Ishikawa (cell line): ENCODE data around the gene DSCAML1.

ENCODE experiments used
- CEBPB ChIP-seq: IDR thresholded peaks from 2 replicates; pipeline ENCODE4 v1.6.1; 2012
- CREB1 ChIP-seq: IDR thresholded peaks from 2 replicates; pipeline ENCODE4 v1.6.1; 2012; ENCODE audit warnings: low read depth
- EGR1 ChIP-seq: IDR thresholded peaks from 2 replicates; pipeline ENCODE4 v1.6.1; 2012
- EP300 ChIP-seq: IDR thresholded peaks from 2 replicates; pipeline ENCODE4 v1.6.1; 2012; ENCODE audit warnings: borderline replicate concordance
- FOXM1 ChIP-seq: IDR thresholded peaks from 2 replicates; pipeline ENCODE4 v1.6.1; 2012; ENCODE audit warnings: low read depth, borderline replicate concordance
- NFIC ChIP-seq: IDR thresholded peaks from 2 replicates; pipeline ENCODE4 v1.6.1; 2012
- RAD21 ChIP-seq: IDR thresholded peaks from 2 replicates; pipeline ENCODE4 v1.6.1; 2012; ENCODE audit warnings: low read depth
- REST ChIP-seq: IDR thresholded peaks from 2 replicates; pipeline ENCODE4 v1.6.1; 2012; ENCODE audit warnings: low read depth, mild to moderate bottlenecking
- TAF1 ChIP-seq: IDR thresholded peaks from 2 replicates; pipeline ENCODE4 v1.6.1; 2012; ENCODE audit warnings: low read depth, mild to moderate bottlenecking
- TCF12 ChIP-seq: IDR thresholded peaks from 2 replicates; pipeline ENCODE4 v1.6.1; 2012; ENCODE audit warnings: low read depth
- TEAD4 ChIP-seq: IDR thresholded peaks from 2 replicates; pipeline ENCODE4 v1.6.1; 2012
- YY1 ChIP-seq: IDR thresholded peaks from 2 replicates; pipeline ENCODE4 v1.6.1; 2012; ENCODE audit warnings: low read depth
- ZBTB7A ChIP-seq: IDR thresholded peaks from 2 replicates; pipeline ENCODE4 v1.6.1; 2012; ENCODE audit warnings: low read depth
- TF ChIP-seq, protein P1 (sequence below): IDR thresholded peaks from 2 replicates; pipeline ENCODE4 v1.6.1; 2012
- TF ChIP-seq, protein P2 (sequence below): IDR thresholded peaks from 2 replicates; pipeline ENCODE4 v1.6.1; 2012

Gene DSCAML1

DNA sequence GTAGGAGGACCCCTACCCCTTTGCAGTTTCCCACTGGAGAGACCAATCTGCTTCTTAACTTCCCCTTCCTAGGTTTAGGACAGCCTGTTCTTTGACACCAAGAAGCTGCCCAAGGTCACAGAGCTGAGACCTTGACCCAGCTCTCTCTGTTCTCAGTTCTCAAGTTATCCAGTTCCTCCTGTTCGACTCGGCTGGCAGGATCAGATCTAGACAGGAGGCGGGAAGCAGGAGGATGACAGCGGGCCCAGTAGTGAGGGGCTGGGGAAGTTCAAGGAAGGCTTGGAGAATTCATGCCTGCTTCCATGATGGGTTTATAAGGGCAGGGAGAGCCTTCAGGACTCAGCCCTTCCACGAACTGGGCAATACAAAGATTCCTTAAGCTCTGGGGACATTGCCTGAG, 210.6 kb downstream of the DSCAML1 start:
- TF ChIP-seq NFIC: no peak
- no peak for TF ChIP-seq REST
- no peak for TF ChIP-seq EP300
- TF ChIP-seq, protein P1, sequence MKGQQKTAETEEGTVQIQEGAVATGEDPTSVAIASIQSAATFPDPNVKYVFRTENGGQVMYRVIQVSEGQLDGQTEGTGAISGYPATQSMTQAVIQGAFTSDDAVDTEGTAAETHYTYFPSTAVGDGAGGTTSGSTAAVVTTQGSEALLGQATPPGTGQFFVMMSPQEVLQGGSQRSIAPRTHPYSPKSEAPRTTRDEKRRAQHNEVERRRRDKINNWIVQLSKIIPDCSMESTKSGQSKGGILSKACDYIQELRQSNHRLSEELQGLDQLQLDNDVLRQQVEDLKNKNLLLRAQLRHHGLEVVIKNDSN: no peak
- no peak for TF ChIP-seq FOXM1
- no peak for TF ChIP-seq CEBPB
- no peak for TF ChIP-seq EGR1
- TF ChIP-seq TCF12: no peak
- no peak for TF ChIP-seq ZBTB7A

DNA sequence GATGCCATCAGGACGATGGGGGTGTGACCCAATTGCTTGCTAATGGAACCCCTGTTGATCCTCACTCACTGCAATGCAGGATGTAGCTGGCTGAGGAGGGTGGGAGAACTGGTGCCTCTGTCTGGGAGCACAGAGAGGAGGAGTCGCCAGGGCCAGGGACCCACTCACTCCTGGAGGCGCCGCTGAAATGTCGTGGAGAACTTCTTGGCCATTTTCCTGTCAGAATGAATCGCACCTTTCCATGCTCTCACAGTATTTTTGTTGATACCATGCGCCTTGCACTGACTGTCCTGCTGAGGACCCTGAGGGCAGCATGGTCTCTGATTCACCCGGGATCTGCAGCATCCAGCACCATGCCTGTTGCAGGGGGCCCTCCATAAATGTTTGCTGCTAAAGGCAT, 211.4 kb downstream of the DSCAML1 start:
- no peak for TF ChIP-seq CREB1
- no peak for TF ChIP-seq YY1
- no peak for TF ChIP-seq TEAD4
- TF ChIP-seq REST: no peak
- no peak for TF ChIP-seq TAF1
- no peak for TF ChIP-seq EP300
- TF ChIP-seq, protein P2, sequence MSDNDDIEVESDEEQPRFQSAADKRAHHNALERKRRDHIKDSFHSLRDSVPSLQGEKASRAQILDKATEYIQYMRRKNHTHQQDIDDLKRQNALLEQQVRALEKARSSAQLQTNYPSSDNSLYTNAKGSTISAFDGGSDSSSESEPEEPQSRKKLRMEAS: no peak
- TF ChIP-seq NFIC: no peak
- TF ChIP-seq TCF12: no peak
- no peak for TF ChIP-seq ZBTB7A
- TF ChIP-seq CEBPB: no peak
- TF ChIP-seq EGR1: no peak
- no peak for TF ChIP-seq RAD21
- TF ChIP-seq, protein P1: no peak
- no peak for TF ChIP-seq FOXM1

GRCh38 chr11:117584056-117584830, 212.8 kb downstream of the DSCAML1 start:
- no peak for TF ChIP-seq FOXM1
- TF ChIP-seq, protein P2: no peak

DNA sequence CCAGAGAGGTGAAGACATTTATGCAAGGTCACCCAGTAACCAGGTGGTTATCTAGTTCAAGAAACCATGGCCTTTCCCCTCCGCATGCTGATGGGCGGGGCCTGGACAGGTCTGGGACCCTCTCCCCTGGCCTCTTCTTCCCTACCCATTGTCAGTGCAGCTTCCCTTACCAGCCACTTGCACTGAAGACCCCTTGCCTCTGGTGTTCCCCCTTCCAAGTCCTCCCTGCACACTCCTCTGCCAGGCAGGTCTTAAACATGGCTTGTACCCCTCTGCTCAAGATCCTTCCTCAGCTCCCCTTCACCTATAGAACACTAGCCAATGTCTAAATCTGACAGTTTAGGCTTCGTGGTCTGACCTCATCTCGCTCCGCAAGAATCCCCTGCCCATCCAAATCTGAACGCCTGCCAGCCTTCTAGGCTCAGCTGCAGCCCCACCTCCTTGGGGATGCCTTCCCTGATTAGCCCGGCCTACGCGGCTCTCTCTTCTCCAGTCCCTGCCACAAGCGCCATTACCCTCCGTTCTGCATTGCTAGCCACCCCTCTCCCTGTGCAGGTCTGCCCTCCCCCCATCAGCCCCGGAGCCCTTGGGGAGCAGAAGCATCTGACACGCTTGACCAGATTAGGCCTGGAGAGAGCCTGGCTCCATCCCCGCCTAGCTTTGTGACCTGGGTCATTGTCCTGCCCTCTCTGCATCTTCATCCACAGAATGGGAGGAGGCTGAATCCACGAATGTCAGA, 213.8 kb downstream of the DSCAML1 start:
- TF ChIP-seq NFIC (no peak), FOXM1 (no peak), TEAD4 (no peak), EGR1 (no peak), YY1 (no peak), EP300 (no peak), TAF1 (no peak), RAD21 (no peak), CEBPB (no peak), ZBTB7A (no peak), TCF12 (no peak), CREB1 (no peak), REST (no peak)
- TF ChIP-seq, protein P1: no peak
- TF ChIP-seq, protein P2: no peak
